ENCODE measurements around the gene CYLD. TPM values are rescaled to one million over a fixed set of nuclear protein-coding genes. Genes with fewer than 3 reads are reported as not detected.

Gene CYLD
- total RNA-seq, 5 donors from 2014 or later (not counting 1 experiment from before 2014, with no cell fraction given) = 243 to 380 (median 294) TPM

DNA sequence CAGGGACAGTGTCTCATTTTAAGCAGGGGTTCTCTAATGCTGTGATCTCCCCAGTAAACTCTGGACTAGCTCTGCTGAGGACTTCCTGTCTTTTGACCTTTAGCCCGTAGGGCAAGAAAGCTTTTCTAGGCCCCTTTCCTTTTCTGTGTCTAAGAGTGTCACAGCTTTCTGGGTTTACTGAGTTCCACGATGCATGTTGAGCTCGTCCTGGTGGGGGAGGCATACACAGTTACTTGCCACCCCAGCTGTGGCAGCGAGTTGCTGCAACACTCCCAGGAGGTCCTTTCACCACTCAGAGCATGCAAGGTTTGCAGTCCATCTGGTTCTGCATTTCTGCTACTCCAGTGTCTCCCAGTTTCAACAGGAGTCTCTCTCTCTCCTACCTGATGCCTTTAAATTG is 24.8 kb upstream of the CYLD start:
- no peak overlapping the region for H3K4me3 ChIP-seq (ENCODE audit: control insufficient read depth in 1 of 2, extremely low read depth in 1 of 2, low read length in 1 of 2)
- no peaks in the 10 kb centered on the region for H3K9me3 ChIP-seq
- peaks cover 17 to 27% of the 10 kb centered on the region in 2 experiments for H3K4me1 ChIP-seq (ENCODE audit: control insufficient read depth in 1 of 2, extremely low read depth in 1 of 2, insufficient read depth in 2 of 2, low read length in 2 of 2)
- H3K27ac Mint-ChIP-seq = peak overlapping the region in 1 of 2 donors; percentile 54
- H3K27ac ChIP-seq (ENCODE audit: low read length) = no peak overlapping the region
- H3K27me3 Mint-ChIP-seq = no peaks in the 10 kb centered on the region
- no peaks in the 10 kb centered on the region for H3K27me3 ChIP-seq (replicated peaks in 1 of 2; ENCODE audit: control insufficient read depth in 2 of 2, extremely low read depth in 1 of 2, insufficient read depth in 2 of 2, low read length in 1 of 2)
- peaks cover 10% of the 10 kb centered on the region for H3K36me3 Mint-ChIP-seq
- H3K4me1 Mint-ChIP-seq = peaks cover 30 to 43% (median 37%) of the 10 kb centered on the region in 3 donors
- POLR2A ChIA-PET = no interaction called here
- CTCF ChIA-PET = interaction anchor here in 1 of 2 donors (0.8 kb wide), 1 partner anchor 10 kb away, joined by 4 read pairs; no protein-coding TSS in a partner anchor
- ATAC-seq (replicated peaks in 1 of 4) (no peak), DNase-seq (no peak)
- peaks cover 0 to 3% of the 10 kb centered on the region in 2 donors for H3K36me3 ChIP-seq (ENCODE audit: control insufficient read depth in 2 of 2, extremely low read depth in 1 of 2, insufficient read depth in 1 of 2, low read length in 1 of 2)
- no peak overlapping the region for H3K4me3 Mint-ChIP-seq
- WGBS (ENCODE audit: insufficient coverage) = 50% methylated on average over 1 of the region's 4 CpGs
- no peaks in the 10 kb centered on the region for H3K9me3 Mint-ChIP-seq

DNA sequence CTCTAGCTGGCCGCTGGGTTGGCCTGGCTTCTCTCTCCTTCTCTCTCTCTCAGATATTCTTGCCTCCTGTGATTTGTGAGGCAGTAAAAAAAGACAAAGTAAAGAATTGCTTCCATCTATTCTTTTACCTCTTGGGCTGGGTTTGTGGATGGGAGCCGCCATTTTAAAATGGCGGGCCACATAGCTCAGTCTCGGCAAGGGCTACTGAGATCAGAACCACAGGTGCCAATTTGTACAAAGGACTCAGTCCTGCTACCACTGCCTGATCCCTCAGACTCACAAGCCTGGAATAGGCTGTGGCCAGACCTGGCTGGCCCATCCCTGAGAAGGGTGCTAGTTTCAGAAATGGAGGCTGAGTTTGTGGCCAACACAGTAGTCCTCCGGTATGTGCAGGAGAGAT is 24.4 kb upstream of the CYLD start:
- CTCF ChIA-PET = no interaction called here
- peak overlapping the region in 1 of 2 donors; percentile 54 for H3K27ac Mint-ChIP-seq
- Histone ChIP-seq H3K36me3 (ENCODE audit: control insufficient read depth in 2 of 2, extremely low read depth in 1 of 2, insufficient read depth in 1 of 2, low read length in 1 of 2) (peaks cover 0 to 3% of the 10 kb centered on the region in 2 donors), H3K27me3 (replicated peaks in 1 of 2; ENCODE audit: control insufficient read depth in 2 of 2, extremely low read depth in 1 of 2, insufficient read depth in 2 of 2, low read length in 1 of 2) (no peaks in the 10 kb centered on the region), H3K4me1 (ENCODE audit: control insufficient read depth in 1 of 2, extremely low read depth in 1 of 2, insufficient read depth in 2 of 2, low read length in 2 of 2) (peaks cover 21 to 31% of the 10 kb centered on the region in 2 experiments), H3K9me3 (no peaks in the 10 kb centered on the region), H3K27ac (ENCODE audit: low read length) (no peak overlapping the region), H3K4me3 (ENCODE audit: control insufficient read depth in 1 of 2, extremely low read depth in 1 of 2, low read length in 1 of 2) (no peak overlapping the region)
- no CpG with 5 or more reads among the region's 5 CpGs for WGBS (ENCODE audit: insufficient coverage)
- DNase-seq (no peak), ATAC-seq (replicated peaks in 1 of 4) (no peak)
- POLR2A ChIA-PET = no interaction called here
- H3K27me3 Mint-ChIP-seq = no peaks in the 10 kb centered on the region
- no peak overlapping the region for H3K4me3 Mint-ChIP-seq
- peaks cover 34 to 47% (median 41%) of the 10 kb centered on the region in 3 donors for H3K4me1 Mint-ChIP-seq
- H3K9me3 Mint-ChIP-seq = no peaks in the 10 kb centered on the region
- H3K36me3 Mint-ChIP-seq = peaks cover 8% of the 10 kb centered on the region

DNA sequence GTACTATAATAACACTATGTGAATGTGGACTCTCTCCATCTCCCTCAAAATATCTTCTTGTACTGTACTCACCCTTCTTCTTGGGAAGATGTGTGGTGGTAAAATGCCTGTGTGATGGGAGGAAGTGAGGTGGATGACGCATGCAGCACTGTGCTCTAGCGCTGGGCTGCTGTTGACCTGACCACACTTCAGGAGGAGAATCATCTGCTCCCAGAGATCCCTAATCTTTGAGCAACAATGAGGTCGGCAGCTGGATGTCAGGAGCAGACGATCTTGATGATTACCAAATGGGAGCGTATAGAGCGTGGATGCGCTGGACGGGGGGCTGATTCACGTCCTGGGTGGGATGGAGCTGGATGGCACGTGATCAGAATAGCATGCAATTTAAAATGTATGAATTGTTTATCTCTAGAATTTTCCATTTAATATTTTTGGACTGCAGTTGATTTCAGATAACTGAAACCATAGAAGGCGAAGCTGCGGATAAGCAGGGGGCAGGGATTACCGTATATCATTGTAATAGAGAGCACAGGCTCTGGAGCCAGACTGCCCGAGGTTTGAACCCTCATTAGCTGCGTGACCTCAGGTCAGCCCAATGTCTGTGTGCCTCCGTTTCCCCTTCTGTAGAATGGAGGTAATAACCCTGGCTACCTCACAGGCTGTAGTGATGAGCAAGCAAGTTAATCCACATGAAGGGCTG is 23.7 kb upstream of the CYLD start:
- no peaks in the 10 kb centered on the region for H3K9me3 ChIP-seq
- no peak overlapping the region for H3K4me3 Mint-ChIP-seq
- ATAC-seq (replicated peaks in 1 of 4) = no peak
- H3K4me3 ChIP-seq (ENCODE audit: control insufficient read depth in 1 of 2, extremely low read depth in 1 of 2, low read length in 1 of 2) = no peak overlapping the region
- H3K27ac ChIP-seq (ENCODE audit: low read length) = no peak overlapping the region
- H3K9me3 Mint-ChIP-seq = no peaks in the 10 kb centered on the region
- peaks cover 0 to 3% of the 10 kb centered on the region in 2 donors for H3K36me3 ChIP-seq (ENCODE audit: control insufficient read depth in 2 of 2, extremely low read depth in 1 of 2, insufficient read depth in 1 of 2, low read length in 1 of 2)
- H3K27me3 Mint-ChIP-seq = no peaks in the 10 kb centered on the region
- CTCF ChIA-PET = interaction anchor here in 1 of 2 donors (1.3 kb wide), 1 partner anchor 51 kb away, joined by 3 read pairs; no protein-coding TSS in a partner anchor
- no peak for DNase-seq
- POLR2A ChIA-PET = no interaction called here
- peaks cover 14% of the 10 kb centered on the region for H3K36me3 Mint-ChIP-seq
- H3K4me1 Mint-ChIP-seq = peaks cover 40 to 53% (median 47%) of the 10 kb centered on the region in 3 donors
- peaks cover 21 to 34% of the 10 kb centered on the region in 2 experiments for H3K4me1 ChIP-seq (ENCODE audit: control insufficient read depth in 1 of 2, extremely low read depth in 1 of 2, insufficient read depth in 2 of 2, low read length in 2 of 2)
- no peaks in the 10 kb centered on the region for H3K27me3 ChIP-seq (replicated peaks in 1 of 2; ENCODE audit: control insufficient read depth in 2 of 2, extremely low read depth in 1 of 2, insufficient read depth in 2 of 2, low read length in 1 of 2)
- 90% methylated on average over 9 of the region's 16 CpGs for WGBS (ENCODE audit: insufficient coverage)
- H3K27ac Mint-ChIP-seq = peak overlapping the region in 1 of 2 donors; percentile 75

DNA sequence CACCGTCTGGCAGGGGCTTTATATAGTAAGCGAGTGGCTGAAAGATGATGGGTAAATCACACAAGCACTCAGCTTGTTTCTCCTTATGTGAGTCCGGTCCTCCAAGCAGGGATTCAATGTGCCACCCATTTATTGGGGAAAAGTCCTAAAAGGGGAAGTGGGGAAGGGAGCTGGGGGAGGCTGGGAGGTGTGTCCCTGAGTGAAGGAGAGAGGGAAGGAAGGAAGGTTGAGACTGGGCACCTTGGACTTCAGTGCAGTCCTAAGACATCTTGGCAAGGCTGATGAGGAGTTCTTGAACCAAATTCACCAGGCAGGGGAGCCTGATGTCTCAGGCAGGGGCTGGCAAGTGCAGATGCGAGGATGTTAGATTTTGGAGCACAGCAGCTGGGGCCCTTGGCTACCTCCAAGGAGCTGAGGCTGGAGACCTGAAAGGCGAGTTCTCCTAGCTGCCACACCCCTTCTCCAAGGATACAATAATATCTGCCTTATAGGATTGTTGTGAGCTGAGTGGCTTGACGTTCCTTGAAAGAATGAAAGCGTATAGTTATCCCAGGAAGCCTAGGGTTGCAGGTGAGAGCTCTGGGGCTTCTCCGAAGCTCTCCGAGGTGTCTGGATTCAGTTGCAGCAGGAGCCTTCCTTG is 23.0 kb upstream of the CYLD start:
- no peak overlapping the region for H3K27ac ChIP-seq (ENCODE audit: low read length)
- H3K4me1 ChIP-seq (ENCODE audit: control insufficient read depth in 1 of 2, extremely low read depth in 1 of 2, insufficient read depth in 2 of 2, low read length in 2 of 2) = peaks cover 20 to 36% of the 10 kb centered on the region in 2 experiments
- peaks cover 41 to 51% (median 47%) of the 10 kb centered on the region in 3 donors for H3K4me1 Mint-ChIP-seq
- POLR2A ChIA-PET = no interaction called here
- H3K9me3 Mint-ChIP-seq = peaks cover 0 to 2% (median 1%) of the 10 kb centered on the region in 3 donors
- peaks cover 21% of the 10 kb centered on the region for H3K36me3 Mint-ChIP-seq
- H3K9me3 ChIP-seq = no peaks in the 10 kb centered on the region
- no peak overlapping the region for H3K4me3 Mint-ChIP-seq
- DNase-seq (no peak), ATAC-seq (replicated peaks in 1 of 4) (no peak)
- H3K27me3 Mint-ChIP-seq = no peaks in the 10 kb centered on the region
- H3K4me3 ChIP-seq (ENCODE audit: control insufficient read depth in 1 of 2, extremely low read depth in 1 of 2, low read length in 1 of 2) = no peak overlapping the region
- H3K27ac Mint-ChIP-seq = peak overlapping the region in 1 of 2 donors; percentile 75
- H3K27me3 ChIP-seq (replicated peaks in 1 of 2; ENCODE audit: control insufficient read depth in 2 of 2, extremely low read depth in 1 of 2, insufficient read depth in 2 of 2, low read length in 1 of 2) = no peaks in the 10 kb centered on the region
- H3K36me3 ChIP-seq (ENCODE audit: control insufficient read depth in 2 of 2, extremely low read depth in 1 of 2, insufficient read depth in 1 of 2, low read length in 1 of 2) = peaks cover 0 to 3% of the 10 kb centered on the region in 2 donors
- WGBS (ENCODE audit: insufficient coverage) = 100% methylated on average over 2 of the region's 9 CpGs
- CTCF ChIA-PET = interaction anchor here in 1 of 2 donors (1.3 to 1.4 kb wide), 2 partner anchors 52 to 53 kb away, joined by 3 read pairs; no protein-coding TSS in a partner anchor

DNA sequence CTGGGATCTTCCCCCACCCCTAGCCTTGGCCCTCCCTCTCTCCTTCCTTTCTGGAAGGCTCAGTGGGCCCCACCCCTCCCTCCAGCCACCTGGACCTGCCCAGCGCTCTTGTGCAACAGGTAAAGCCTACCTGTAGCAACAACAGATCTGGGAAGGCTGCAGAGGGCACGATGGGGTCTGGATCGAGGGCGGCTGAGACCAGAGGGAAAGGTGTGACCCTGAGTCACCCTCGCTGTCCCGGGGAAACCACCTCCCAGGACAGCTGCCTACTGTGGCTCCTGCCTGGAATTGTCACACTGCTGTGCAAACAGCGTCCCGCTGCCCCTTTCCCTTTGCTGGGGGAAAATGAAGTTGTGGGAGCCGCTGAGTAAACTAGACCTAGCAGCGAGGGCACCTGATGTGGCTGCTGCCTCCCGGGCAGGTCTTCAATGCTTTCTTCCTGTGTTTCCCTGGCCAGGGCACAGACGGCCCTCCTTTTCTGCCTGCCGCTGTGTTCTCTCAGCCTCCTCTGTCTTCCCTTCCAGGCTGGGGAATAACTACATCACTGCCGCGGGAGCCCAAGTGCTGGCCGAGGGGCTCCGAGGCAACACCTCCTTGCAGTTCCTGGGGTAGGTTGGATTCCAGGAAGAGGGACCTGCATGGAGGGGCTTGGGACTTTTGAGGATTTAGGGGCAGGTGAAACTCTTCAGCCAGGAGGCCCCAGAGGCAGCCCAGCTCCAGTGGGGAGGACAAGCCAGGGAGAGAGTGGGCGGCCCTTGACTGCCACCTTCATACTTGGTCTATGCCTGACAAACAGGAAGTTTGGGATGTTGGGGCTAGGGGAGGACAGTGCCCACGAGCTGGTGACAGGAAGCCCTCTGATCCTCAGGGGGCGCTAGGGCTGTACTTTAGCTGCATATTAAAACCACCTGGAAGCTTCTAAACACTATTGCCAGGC is 22.2 kb upstream of the CYLD start:
- Mint-ChIP-seq H3K9me3 (peaks cover 7 to 9% (median 8%) of the 10 kb centered on the region in 3 donors), H3K27ac (peak overlapping the region; percentile 78 to 87), H3K4me1 (peaks cover 45 to 51% (median 49%) of the 10 kb centered on the region in 3 donors), H3K27me3 (no peaks in the 10 kb centered on the region), H3K4me3 (peak overlapping the region in 1 of 3 donors; percentile 38), H3K36me3 (peaks cover 26% of the 10 kb centered on the region)
- no peak overlapping the region for H3K4me3 ChIP-seq (ENCODE audit: control insufficient read depth in 1 of 2, extremely low read depth in 1 of 2, low read length in 1 of 2)
- ChIA-PET POLR2A (interaction anchor here in 1 of 2 donors (0.9 kb wide), 1 partner anchor 22 kb away, joined by 5 read pairs; the partner anchor contains the start of gene CYLD), CTCF (interaction anchor here (1.0 to 2.2 kb wide), 8 partner anchors 22 to 87 kb away, joined by 3 to 9 read pairs (median 4); partner anchors contain the start of genes CYLD (in 1 of the 2) and SNX20 (in 1 of the 2))
- H3K4me1 ChIP-seq (ENCODE audit: control insufficient read depth in 1 of 2, extremely low read depth in 1 of 2, insufficient read depth in 2 of 2, low read length in 2 of 2) = peaks cover 17 to 36% of the 10 kb centered on the region in 2 experiments
- no peak overlapping the region for H3K27ac ChIP-seq (ENCODE audit: low read length)
- DNase-seq = peak in 13 of 35 experiments; percentile 16 to 50 (median 32)
- peak; percentile 61 to 86 (median 81) for ATAC-seq (replicated peaks in 1 of 4)
- peaks cover 0 to 5% of the 10 kb centered on the region in 2 donors for H3K36me3 ChIP-seq (ENCODE audit: control insufficient read depth in 2 of 2, extremely low read depth in 1 of 2, insufficient read depth in 1 of 2, low read length in 1 of 2)
- H3K27me3 ChIP-seq (replicated peaks in 1 of 2; ENCODE audit: control insufficient read depth in 2 of 2, extremely low read depth in 1 of 2, insufficient read depth in 2 of 2, low read length in 1 of 2) = no peaks in the 10 kb centered on the region
- 77% methylated on average over 11 of the region's 20 CpGs for WGBS (ENCODE audit: insufficient coverage)
- H3K9me3 ChIP-seq = no peaks in the 10 kb centered on the region

Measured in T-cell (primary cell).